AG04449 (cell line): ENCODE results near the gene BTG2.
A peak's percentile ranks its signal among the peaks of the same experiment; 100 is the strongest.

Experiments used
- CTCF ChIA-PET: fragments of 350-600 bp; formaldehyde crosslinking; extraction: SDS; loops from one replicate; lab custom pipeline; 2021; ENCODE audit warnings: antibody characterized with exemption; lab: Yijun Ruan, JAX
- POLR2A ChIA-PET: fragments of 400-600, 350-600 bp; formaldehyde crosslinking; extraction: SDS; loops from one replicate; lab custom pipeline; 2020; ENCODE audit warnings: antibody characterized with exemption, inconsistent platforms; lab: Yijun Ruan, JAX
- DNase-seq: peaks from one replicate; pipeline ENCODE4 v3.0.0-alpha.2; 2010; ENCODE audit warnings: low read depth, low spot score
- H3K4me3 ChIP-seq: 2 replicates; pipeline ENCODE4 v1.5.1; 2011; ENCODE audit warnings: low read depth, mild to moderate bottlenecking, control low read depth, low read length
- TF ChIP-seq, protein P1 (sequence below): IDR thresholded peaks from one replicate; pipeline ENCODE4 v1.5.1; 2011; ENCODE audit warnings: mild to moderate bottlenecking, moderate library complexity, low read length, control low read depth, inconsistent platforms; ENCODE audit not compliant: insufficient read depth; ENCODE audit errors: missing control alignments

The BTG2 gene

DNA sequence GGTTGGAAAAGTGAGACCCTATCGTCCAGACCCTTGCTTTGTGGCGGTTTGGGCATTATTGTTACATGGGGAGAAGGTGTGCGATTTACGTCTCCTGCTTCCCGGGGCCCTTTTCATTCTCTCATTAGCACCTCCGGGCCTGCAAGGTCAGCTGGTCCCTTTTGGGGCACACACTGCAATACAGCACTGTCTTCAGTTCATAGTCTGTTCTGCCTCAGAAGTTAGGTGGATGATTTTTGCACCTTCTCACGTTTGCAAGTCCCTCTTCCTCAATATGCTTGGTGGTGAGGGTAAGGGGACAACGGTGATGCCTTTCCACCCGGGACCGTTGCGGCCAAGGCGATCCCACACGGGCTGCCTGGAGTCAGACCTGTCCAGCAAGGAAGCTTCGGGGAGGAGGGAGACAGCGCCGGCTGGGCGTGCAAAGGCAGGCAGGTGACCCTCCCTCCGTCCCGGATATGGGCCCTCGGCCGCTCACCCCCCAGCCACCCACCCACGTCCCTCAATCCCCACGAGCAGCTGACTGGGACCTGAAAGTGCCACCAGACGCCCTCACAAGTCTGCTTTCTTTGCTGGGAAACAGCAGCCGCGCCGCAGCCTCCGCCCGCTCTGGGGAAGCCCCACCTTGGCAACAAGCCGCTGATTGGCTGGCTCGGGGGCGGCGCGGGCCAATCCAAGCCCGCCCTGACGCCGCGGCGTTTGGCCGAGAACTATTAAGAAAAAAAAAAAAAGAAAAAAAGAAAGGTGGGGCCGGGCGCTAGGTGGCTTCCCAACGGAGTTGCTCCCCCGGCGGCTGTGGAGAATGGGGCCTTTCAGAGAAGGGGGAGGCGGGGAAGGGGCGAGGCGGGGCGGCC is 21.7 kb downstream of the BTG2 start:
- no peak for DNase-seq
- ChIA-PET CTCF (interaction anchor here (1.0 to 9.5 kb wide), 16 partner anchors 10 to 161 kb away, joined by 3 to 188 read pairs (median 6); no protein-coding TSS in a partner anchor), POLR2A (interaction anchor here (1.0 to 1.4 kb wide), 3 partner anchors 21 to 24 kb away, joined by 3 to 5 read pairs (median 3); partner anchors contain the start of genes BTG2 and FMOD)
- peak overlapping the region; percentile 63 for H3K4me3 ChIP-seq
- TF ChIP-seq, protein P1, sequence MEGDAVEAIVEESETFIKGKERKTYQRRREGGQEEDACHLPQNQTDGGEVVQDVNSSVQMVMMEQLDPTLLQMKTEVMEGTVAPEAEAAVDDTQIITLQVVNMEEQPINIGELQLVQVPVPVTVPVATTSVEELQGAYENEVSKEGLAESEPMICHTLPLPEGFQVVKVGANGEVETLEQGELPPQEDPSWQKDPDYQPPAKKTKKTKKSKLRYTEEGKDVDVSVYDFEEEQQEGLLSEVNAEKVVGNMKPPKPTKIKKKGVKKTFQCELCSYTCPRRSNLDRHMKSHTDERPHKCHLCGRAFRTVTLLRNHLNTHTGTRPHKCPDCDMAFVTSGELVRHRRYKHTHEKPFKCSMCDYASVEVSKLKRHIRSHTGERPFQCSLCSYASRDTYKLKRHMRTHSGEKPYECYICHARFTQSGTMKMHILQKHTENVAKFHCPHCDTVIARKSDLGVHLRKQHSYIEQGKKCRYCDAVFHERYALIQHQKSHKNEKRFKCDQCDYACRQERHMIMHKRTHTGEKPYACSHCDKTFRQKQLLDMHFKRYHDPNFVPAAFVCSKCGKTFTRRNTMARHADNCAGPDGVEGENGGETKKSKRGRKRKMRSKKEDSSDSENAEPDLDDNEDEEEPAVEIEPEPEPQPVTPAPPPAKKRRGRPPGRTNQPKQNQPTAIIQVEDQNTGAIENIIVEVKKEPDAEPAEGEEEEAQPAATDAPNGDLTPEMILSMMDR: no peak

DNA sequence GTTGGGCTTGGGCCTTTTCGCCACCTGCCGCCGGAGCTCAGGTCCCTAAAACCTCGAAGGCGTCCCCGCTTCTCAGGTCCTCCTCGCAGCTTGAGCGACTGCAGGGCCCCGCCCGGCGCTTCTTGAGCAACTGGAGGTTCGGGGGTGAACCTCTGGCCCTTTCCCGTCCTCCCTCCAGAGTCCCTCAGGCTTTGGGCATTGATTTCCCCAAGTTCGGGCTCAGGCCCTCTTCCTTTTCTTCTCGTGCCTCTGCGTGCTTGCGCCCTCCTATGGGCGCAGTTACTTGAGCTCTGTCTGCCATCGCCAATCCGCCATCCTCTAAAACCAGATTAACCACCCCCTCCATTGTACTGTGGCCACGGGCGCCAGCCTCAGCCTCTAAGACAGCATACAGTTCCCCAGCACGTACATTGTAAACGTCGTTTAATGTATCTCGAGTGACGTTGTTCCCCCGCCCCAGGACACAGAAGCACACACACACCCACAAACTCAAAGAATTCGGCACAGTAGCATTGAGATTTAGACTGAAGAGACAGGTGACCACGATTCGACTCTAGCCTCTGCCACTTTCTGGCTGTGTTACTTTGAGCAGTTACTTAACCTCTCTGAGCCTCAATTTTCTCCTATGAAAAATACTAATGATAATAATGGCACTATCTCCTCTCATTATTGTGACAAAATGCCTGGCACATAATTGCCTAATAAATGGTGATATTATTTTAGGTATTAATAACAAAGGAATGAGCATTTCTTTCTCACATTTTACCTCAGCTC is 22.6 kb downstream of the BTG2 start:
- ChIA-PET CTCF (interaction anchor here (1.0 to 9.5 kb wide), 16 partner anchors 11 to 160 kb away, joined by 3 to 188 read pairs (median 6); no protein-coding TSS in a partner anchor), POLR2A (interaction anchor here (1.0 to 1.4 kb wide), 3 partner anchors 22 to 23 kb away, joined by 3 to 5 read pairs (median 3); partner anchors contain the start of genes BTG2 and FMOD)
- TF ChIP-seq, protein P1: peak; percentile 31
- no peak for DNase-seq
- peak overlapping the region; percentile 63 for H3K4me3 ChIP-seq

DNA sequence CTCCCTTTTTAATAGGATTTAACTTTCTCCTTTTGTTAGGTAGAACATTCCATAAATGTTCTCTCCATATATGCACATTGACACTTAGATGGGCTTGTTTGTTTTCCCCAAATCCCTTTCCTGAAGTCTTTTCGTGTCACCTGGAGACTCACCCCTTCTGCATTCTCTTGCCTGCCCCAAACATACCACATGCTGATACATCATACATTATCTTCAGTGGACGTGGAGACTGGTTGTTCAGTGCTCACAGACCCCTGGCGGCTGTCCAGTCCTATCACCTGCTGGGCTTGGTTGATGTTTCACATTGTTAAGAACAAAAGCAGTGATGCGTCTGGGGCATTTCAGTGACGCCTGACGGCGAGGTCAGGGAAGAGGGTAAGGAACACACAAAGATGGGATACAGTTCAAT is 23.4 kb downstream of the BTG2 start:
- TF ChIP-seq, protein P1: no peak
- CTCF ChIA-PET: interaction anchor here (3.3 to 18.8 kb wide), 4 partner anchors 11 to 60 kb away, joined by 23 to 360 read pairs (median 170); partner anchors contain the start of gene FMOD
- H3K4me3 ChIP-seq: no peak overlapping the region
- POLR2A ChIA-PET: no interaction called here
- no peak for DNase-seq

DNA sequence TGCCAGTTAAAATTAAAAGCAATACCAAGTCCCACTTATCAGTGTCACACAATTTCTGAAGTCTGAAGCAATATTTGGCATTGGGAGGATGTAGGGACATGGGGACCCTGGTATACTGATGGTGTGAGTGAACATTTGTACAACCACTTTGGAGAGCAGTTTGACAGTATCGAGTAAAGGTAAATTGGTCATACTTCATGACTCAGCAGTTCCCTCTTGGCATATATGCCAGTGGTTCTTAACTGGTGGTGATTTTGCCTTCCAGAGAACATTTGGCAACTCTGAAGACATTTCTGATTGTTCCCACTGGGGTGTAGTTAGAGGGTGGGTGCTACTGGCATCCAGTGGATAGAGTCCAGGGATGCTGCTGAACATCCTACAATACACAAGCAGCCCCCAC is 25.9 kb downstream of the BTG2 start:
- no peak for DNase-seq
- CTCF ChIA-PET: interaction anchor here (1.1 to 18.8 kb wide), 3 partner anchors 16 to 152 kb away, joined by 3 to 360 read pairs (median 23); partner anchors contain the start of gene FMOD
- TF ChIP-seq, protein P1: no peak
- no peak overlapping the region for H3K4me3 ChIP-seq
- POLR2A ChIA-PET: no interaction called here

DNA sequence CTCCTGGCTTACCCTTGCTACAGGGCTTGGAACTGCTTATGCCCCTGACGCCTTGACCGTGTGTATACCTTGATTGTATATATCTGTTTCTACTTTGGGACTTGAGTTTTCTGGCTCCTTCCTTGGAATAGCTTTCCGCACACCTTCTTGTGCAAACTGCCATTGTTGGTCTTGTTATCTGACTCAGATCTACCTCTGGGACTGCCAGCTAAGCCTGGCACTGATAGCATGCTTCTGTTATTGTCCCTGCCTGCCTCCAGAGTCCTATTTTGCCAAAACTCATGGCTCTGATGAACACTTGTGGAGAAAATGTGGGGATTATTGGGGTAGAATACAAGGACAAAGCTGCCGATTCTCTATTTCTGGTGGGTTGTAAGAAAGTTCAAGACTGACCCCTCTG is 30.2 kb downstream of the BTG2 start:
- ChIA-PET POLR2A (no interaction called here), CTCF (interaction anchor here (0.8 to 18.8 kb wide), 13 partner anchors 11 to 366 kb away, joined by 3 to 683 read pairs (median 58); partner anchors contain the start of genes BTG2, FMOD, OPTC and PRELP)
- no peak overlapping the region for H3K4me3 ChIP-seq
- TF ChIP-seq, protein P1: no peak
- DNase-seq: no peak
